GM10248 (cell line): ENCODE measurements around the gene MED16.
"Not testable (repeated sequence)": the region's sequence is repeated elsewhere in the genome, so short reads cannot be mapped to it uniquely, and the experiment has no call there.

Source experiments
- CTCF ChIA-PET: fragments of 300-600 bp; sonication (Branson Sonifier 250); formaldehyde crosslinking; extraction: SDS; loops from one replicate; lab custom pipeline; 2021; ENCODE audit warnings: antibody characterized with exemption; lab: Yijun Ruan, JAX
- POLR2A ChIA-PET: fragments of 350-650 bp; sonication (Branson Sonifier 250); formaldehyde crosslinking; extraction: SDS; loops from one replicate; lab custom pipeline; 2020; ENCODE audit warnings: antibody characterized with exemption; lab: Yijun Ruan, JAX
- DNase-seq: peaks from one replicate; pipeline ENCODE4 v3.0.0; 2012; ENCODE audit errors: extremely low spot score
- TF ChIP-seq, protein P1 (sequence below): IDR thresholded peaks from 2 replicates; pipeline ENCODE4 v1.5.1; 2012; ENCODE audit warnings: mild to moderate bottlenecking, low read depth; ENCODE audit errors: extremely low read depth, missing control alignments, control extremely low read depth

Gene MED16

DNA sequence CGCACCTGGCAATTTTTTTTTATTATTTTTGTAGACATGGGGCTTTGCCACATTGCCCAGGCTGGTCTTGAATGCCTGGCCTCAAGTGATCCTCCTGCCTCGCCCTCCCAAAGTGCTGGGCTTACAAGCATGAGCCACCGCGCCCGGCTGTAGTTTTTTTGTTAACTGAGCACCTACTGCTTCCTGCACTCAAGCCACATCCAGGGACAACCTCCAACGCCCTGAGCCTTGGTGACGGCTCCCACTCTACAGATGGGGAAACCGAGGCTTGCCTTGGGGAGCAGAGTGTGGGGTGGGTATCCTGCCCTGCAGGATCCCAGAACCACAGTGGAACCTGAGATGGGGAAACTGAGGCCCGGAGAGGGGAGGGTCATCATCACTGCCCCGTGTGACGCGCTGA, 37.8 kb downstream of the MED16 start:
- ChIA-PET CTCF (interaction anchor here (1.5 to 2.2 kb wide), 3 partner anchors 10 to 149 kb away, joined by 3 to 11 read pairs (median 7); no protein-coding TSS in a partner anchor), POLR2A (no interaction called here)
- no peak for DNase-seq
- TF ChIP-seq, protein P1, sequence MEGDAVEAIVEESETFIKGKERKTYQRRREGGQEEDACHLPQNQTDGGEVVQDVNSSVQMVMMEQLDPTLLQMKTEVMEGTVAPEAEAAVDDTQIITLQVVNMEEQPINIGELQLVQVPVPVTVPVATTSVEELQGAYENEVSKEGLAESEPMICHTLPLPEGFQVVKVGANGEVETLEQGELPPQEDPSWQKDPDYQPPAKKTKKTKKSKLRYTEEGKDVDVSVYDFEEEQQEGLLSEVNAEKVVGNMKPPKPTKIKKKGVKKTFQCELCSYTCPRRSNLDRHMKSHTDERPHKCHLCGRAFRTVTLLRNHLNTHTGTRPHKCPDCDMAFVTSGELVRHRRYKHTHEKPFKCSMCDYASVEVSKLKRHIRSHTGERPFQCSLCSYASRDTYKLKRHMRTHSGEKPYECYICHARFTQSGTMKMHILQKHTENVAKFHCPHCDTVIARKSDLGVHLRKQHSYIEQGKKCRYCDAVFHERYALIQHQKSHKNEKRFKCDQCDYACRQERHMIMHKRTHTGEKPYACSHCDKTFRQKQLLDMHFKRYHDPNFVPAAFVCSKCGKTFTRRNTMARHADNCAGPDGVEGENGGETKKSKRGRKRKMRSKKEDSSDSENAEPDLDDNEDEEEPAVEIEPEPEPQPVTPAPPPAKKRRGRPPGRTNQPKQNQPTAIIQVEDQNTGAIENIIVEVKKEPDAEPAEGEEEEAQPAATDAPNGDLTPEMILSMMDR: no peak

DNA sequence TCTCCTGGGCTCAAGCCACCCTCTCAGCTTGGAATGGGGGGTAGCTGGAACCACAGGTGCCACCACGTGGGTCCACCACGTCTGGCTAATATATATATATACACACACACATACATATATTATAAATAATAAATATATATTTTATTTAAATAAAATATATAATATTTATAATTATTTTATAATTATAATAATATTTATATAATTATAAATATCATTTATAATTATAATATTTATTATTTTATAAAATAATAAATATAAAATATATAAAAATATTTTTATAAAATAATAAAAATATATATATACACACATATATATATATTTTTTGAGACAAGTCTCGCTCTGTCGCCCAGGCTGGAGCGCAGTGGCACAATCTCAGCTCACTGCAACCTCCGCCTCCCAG, 38.4 kb downstream of the MED16 start:
- ChIA-PET POLR2A (no interaction called here), CTCF (interaction anchor here (1.5 kb wide), 1 partner anchor 149 kb away, joined by 3 read pairs; no protein-coding TSS in a partner anchor)
- TF ChIP-seq, protein P1: no peak
- no peak for DNase-seq

DNA sequence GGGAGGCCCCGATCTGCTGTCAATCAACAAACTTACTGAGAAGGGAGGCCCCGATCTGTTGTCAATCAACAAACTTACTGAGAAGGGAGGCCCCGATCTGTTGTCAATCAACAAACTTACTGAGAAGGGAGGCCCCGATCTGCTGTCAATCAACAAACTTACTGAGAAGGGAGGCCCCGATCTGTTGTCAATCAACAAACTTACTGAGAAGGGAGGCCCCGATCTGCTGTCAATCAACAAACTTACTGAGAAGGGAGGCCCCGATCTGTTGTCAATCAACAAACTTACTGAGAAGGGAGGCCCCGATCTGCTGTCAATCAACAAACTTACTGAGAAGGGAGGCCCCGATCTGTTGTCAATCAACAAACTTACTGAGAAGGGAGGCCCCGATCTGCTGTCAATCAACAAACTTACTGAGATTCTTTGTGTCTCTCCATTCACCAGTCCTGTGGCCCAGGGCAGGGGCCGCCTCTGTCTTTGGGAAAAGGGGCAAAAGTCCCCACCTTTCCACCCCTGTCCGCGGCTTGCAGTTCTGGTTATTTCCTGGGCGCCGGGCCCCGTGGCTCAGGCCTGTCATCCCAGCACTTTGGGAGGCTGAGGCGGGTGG, 39.3 kb downstream of the MED16 start:
- DNase-seq, CTCF ChIA-PET, POLR2A ChIA-PET: not testable (repeated sequence)

DNA sequence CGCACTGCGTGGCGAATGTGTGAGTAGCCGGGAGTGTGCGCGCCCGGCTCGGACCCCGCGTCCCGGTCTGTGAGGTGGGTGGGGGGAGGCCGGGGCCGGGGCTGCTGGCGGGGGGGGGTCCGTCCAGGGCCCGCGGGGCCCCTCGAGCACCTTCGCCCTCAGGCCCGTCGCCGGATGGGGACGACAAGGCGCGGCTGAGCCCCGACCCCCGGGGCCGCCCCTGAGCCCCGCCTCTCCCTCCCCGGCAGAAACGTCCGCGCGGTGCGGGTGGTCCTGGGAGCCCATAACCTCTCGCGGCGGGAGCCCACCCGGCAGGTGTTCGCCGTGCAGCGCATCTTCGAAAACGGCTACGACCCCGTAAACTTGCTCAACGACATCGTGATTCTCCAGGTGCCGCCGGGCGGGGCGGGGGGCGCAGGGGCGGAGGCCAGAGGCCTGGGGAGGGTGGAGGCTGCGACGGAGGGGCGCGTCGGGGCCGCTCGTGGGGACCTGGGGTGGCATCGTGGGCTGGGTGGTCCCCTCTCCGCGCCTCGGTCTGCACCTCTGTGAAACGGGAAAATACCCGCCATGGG, 39.9 kb downstream of the MED16 start:
- TF ChIP-seq, protein P1: no peak
- DNase-seq: no peak
- ChIA-PET POLR2A (no interaction called here), CTCF (no interaction called here)

DNA sequence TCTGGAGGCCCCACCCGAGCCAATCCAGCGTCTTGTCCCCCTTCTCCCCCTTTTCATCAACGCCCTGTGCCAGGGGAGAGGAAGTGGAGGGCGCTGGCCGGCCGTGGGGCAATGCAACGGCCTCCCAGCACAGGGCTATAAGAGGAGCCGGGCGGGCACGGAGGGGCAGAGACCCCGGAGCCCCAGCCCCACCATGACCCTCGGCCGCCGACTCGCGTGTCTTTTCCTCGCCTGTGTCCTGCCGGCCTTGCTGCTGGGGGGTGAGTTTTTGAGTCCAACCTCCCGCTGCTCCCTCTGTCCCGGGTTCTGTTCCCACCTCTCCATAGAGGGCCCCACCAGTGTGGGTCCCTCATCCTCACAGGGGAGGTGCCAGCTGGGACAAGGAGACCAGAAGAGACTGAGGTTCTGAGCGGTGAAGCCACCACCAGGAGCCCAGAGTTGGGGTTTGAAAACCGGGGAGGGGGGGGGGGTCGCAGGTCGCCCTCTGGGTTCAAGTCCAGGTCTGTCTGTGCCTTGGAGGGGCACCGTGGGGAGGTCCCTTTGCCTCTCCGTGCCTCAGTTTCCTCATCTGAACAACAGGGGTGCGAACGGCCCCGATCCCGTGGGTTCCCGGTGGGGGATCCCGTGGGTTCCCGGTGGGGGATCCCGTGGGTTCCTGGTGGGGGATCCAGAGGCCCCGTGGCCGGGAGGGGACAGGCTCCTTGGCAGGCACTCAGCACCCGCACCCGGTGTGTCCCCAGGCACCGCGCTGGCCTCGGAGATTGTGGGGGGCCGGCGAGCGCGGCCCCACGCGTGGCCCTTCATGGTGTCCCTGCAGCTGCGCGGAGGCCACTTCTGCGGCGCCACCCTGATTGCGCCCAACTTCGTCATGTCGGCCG, 40.6 kb downstream of the MED16 start, which contains the start of gene ELANE:
ELANE (plus strand) TSS at position 168 of the 878 bp plus-strand sequence; CDS start at position 194, 26 bp downstream.
- ChIA-PET POLR2A (no interaction called here), CTCF (no interaction called here)
- TF ChIP-seq, protein P1: no peak
- DNase-seq: no peak

DNA sequence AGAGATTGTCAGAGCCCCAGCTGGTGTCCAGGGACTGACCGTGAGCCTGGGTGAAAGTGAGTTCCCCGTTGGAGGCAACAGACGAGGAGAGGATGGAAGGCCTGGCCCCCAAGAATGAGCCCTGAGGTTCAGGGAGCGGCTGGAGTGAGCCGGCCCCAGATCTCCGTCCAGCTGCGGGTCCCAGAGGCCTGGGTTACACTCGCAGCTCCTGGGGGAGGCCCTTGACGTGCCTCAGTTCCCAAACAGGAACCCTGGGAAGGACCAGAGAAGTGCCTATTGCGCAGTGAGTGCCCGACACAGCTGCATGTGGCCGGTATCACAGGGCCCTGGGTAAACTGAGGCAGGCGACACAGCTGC, 42.0 kb downstream of the MED16 start:
- TF ChIP-seq, protein P1: no peak
- POLR2A ChIA-PET: no interaction called here

More for the DNA sequence above, 42.0 kb downstream of the MED16 start:
- no peak for DNase-seq
- CTCF ChIA-PET: interaction anchor here (1.3 kb wide), 1 partner anchor 13 kb away, joined by 3 read pairs; no protein-coding TSS in a partner anchor
